HepG2 (cell line): ENCODE measurements around the gene INPP5E. TPM values are rescaled to one million over a fixed set of nuclear protein-coding genes. Genes with fewer than 3 reads are reported as not detected.

Experiments used
- ADNP ChIP-seq: sonication (generic); formaldehyde crosslinking; IDR thresholded peaks from 2 replicates; pipeline ENCODE4 v1.4.0; 2020; ENCODE audit warnings: missing genetic modification reagents
- ASH2L ChIP-seq: fragments of 300-600, 200-600 bp; sonication (generic); IDR thresholded peaks from 2 replicates; pipeline ENCODE4 v1.7.0; 2017; ENCODE audit warnings: low read depth, mild to moderate bottlenecking, moderate library complexity, mixed read lengths, low read length; ENCODE audit not compliant: insufficient read length
- FOXO1 ChIP-seq: sonication (generic); formaldehyde crosslinking; IDR thresholded peaks from 2 replicates; pipeline ENCODE4 v1.4.0; 2020; ENCODE audit warnings: missing genetic modification reagents
- HBP1 ChIP-seq: IDR thresholded peaks from 2 replicates; pipeline ENCODE4 v1.6.1; 2016; ENCODE audit warnings: low read depth, control low read depth
- KLF15 ChIP-seq: sonication (generic); formaldehyde crosslinking; IDR thresholded peaks from 2 replicates; pipeline ENCODE4 v1.8.1; 2023; ENCODE audit warnings: borderline replicate concordance, mild to moderate bottlenecking, inconsistent platforms, missing genetic modification reagents, mixed read lengths
- KLF16 ChIP-seq, 2 experiments: sonication (generic) in 1 of 2; formaldehyde crosslinking in 1 of 2; IDR thresholded peaks; 2 replicates each; pipeline versions ENCODE4 v1.6.1 to v1.8.0; 2016 to 2023; ENCODE audit warnings: missing genetic modification reagents in 2 of 2, missing compliant biosample characterization in 1 of 2
- LCORL ChIP-seq, 2 experiments: fragments of 450-650 bp in 1 of 2; sonication (generic) in 1 of 2; formaldehyde crosslinking in 1 of 2; IDR thresholded peaks; 2 replicates each; pipeline versions ENCODE4 v1.5.0 to v1.6.1; 2017 to 2020; ENCODE audit warnings: antibody characterized with exemption in 1 of 2, missing genetic modification reagents in 1 of 2
- MIER2 ChIP-seq: IDR thresholded peaks from 2 replicates; pipeline ENCODE4 v1.6.1; 2016; ENCODE audit warnings: missing biosample characterization, missing genetic modification reagents
- NCOA5 ChIP-seq: sonication (generic); formaldehyde crosslinking; IDR thresholded peaks from 2 replicates; pipeline ENCODE4 v1.4.0; 2020; ENCODE audit warnings: missing genetic modification reagents
- NFIB ChIP-seq: sonication (generic); formaldehyde crosslinking; IDR thresholded peaks from 2 replicates; pipeline ENCODE4 v1.9.0; 2021; ENCODE audit warnings: missing genetic modification reagents, mild to moderate bottlenecking, borderline replicate concordance
- RARG ChIP-seq: sonication (generic); formaldehyde crosslinking; IDR thresholded peaks from 2 replicates; pipeline ENCODE4 v1.4.0; 2020; ENCODE audit warnings: low read depth, mild to moderate bottlenecking, missing genetic modification reagents
- RBM39 ChIP-seq: fragments of 200-400 bp; formaldehyde crosslinking; IDR thresholded peaks from one replicate; pipeline ENCODE4 v1.6.1; 2018; ENCODE audit warnings: antibody characterized with exemption, mild to moderate bottlenecking, low read depth, low read length; ENCODE audit not compliant: poor library complexity, severe bottlenecking
- RCOR2 ChIP-seq: IDR thresholded peaks from 2 replicates; pipeline ENCODE4 v1.6.1; 2016; ENCODE audit warnings: missing biosample characterization, missing genetic modification reagents
- SAP130 ChIP-seq: IDR thresholded peaks from 2 replicates; pipeline ENCODE4 v1.6.1; 2016; ENCODE audit warnings: low read depth
- SP1 ChIP-seq, 2 experiments: fragments of 450-650 bp in 1 of 2; sonication (generic) in 1 of 2; formaldehyde crosslinking in 1 of 2; IDR thresholded peaks; 2 replicates each; pipeline versions ENCODE4 v1.4.0 to v1.6.1; 2016 to 2020; ENCODE audit warnings: missing genetic modification reagents in 1 of 2
- SP4 ChIP-seq: sonication (generic); formaldehyde crosslinking; IDR thresholded peaks from 2 replicates; pipeline ENCODE4 v1.8.1; 2023; ENCODE audit warnings: mild to moderate bottlenecking, missing genetic modification reagents
- TEAD3 ChIP-seq: optimal IDR thresholded peaks from 2 replicates; pipeline ENCODE3; 2016; ENCODE audit warnings: borderline replicate concordance
- XBP1 ChIP-seq: sonication (generic); formaldehyde crosslinking; IDR thresholded peaks from 2 replicates; pipeline ENCODE4 v1.5.0; 2020; ENCODE audit warnings: missing genetic modification reagents
- YEATS2 ChIP-seq: sonication (generic); formaldehyde crosslinking; IDR thresholded peaks from 2 replicates; pipeline ENCODE4 v1.4.0; 2020; ENCODE audit warnings: missing genetic modification reagents, borderline replicate concordance
- ZFP37 ChIP-seq: sonication (generic); formaldehyde crosslinking; IDR thresholded peaks from 2 replicates; pipeline ENCODE4 v1.4.0; 2020; ENCODE audit warnings: missing genetic modification reagents, borderline replicate concordance
- ZFP82 ChIP-seq: sonication (generic); formaldehyde crosslinking; IDR thresholded peaks from 2 replicates; pipeline ENCODE4 v1.5.1; 2020; ENCODE audit warnings: mild to moderate bottlenecking, missing genetic modification reagents, borderline replicate concordance
- ZNF350 ChIP-seq: sonication (generic); formaldehyde crosslinking; IDR thresholded peaks from 2 replicates; pipeline ENCODE4 v1.4.0; 2020; ENCODE audit warnings: mild to moderate bottlenecking, low read depth, missing genetic modification reagents, borderline replicate concordance
- ZNF383 ChIP-seq: sonication (generic); formaldehyde crosslinking; IDR thresholded peaks from 2 replicates; pipeline ENCODE4 v1.4.0; 2020; ENCODE audit warnings: missing genetic modification reagents, mild to moderate bottlenecking, borderline replicate concordance
- ZNF451 ChIP-seq: sonication (generic); formaldehyde crosslinking; IDR thresholded peaks from 2 replicates; pipeline ENCODE4 v1.5.0; 2020; ENCODE audit warnings: mild to moderate bottlenecking, missing genetic modification reagents
- ZNF639 ChIP-seq: conservative IDR thresholded peaks from 2 replicates; pipeline ENCODE4 v1.6.1; 2018; ENCODE audit warnings: missing genetic modification reagents
- ZNF777 ChIP-seq: sonication (generic); formaldehyde crosslinking; IDR thresholded peaks from 2 replicates; pipeline ENCODE4 v1.4.0; 2020; ENCODE audit warnings: missing genetic modification reagents
- ZNF781 ChIP-seq: sonication (generic); formaldehyde crosslinking; IDR thresholded peaks from 2 replicates; pipeline ENCODE4 v1.5.1; 2020; ENCODE audit warnings: borderline replicate concordance, mild to moderate bottlenecking, missing genetic modification reagents; ENCODE audit errors: not compliant biosample characterization
- ZNF839 ChIP-seq: sonication (generic); formaldehyde crosslinking; IDR thresholded peaks from 2 replicates; pipeline ENCODE4 v1.4.0; 2020; ENCODE audit warnings: missing genetic modification reagents, mild to moderate bottlenecking, borderline replicate concordance
- polyA plus RNA-seq, 8 experiments: library from polyadenylated mRNA; depleted of rRNA in 3 of 8; stranded (reverse) in 7 of 8; unstranded in 1 of 8; fragments of >200 nt; fragmentation: Illumina TruSeq in 4 of 8; extraction: Trizol in 4 of 8; gene quantifications; 2 replicates each; pipeline versions ENCODE4 v1.2.1 to v1.2.3, GENCODE V29; 2011 to 2016; ENCODE audit warnings: low read depth in 4 of 8, missing spikeins in 1 of 8, mixed read lengths in 1 of 8; ENCODE audit not compliant: insufficient read depth in 1 of 8
- total RNA-seq, 5 experiments: library from RNA; depleted of rRNA; stranded (reverse); fragments of >200 nt; fragmentation: Illumina TruSeq; extraction: Trizol; gene quantifications; 2 replicates each; pipeline ENCODE4 v1.2.3, GENCODE V29; 2016; ENCODE audit warnings: low read depth in 1 of 5

The INPP5E gene
- total and polyA plus RNA-seq, 2 of the 13 experiments (the other 11 are each of a cell fraction or from before 2014, with no cell fraction given) = 5.5 TPM

- TF ChIP-seq ZFP82 (CRISPR knock-in tag) (0 out of 2 replicates have a peak, but pooled peaks have one; percentile 49), ADNP (CRISPR knock-in tag) (no peak), RBM39 (no peak), TEAD3 (CRISPR knock-in tag) (peak; percentile 51), KLF15 (CRISPR knock-in tag) (no peak), RCOR2 (CRISPR knock-in tag) (no peak), FOXO1 (peak; percentile 45; the same call in 1 of the 2 replicates), ZFP37 (CRISPR knock-in tag) (no peak), SP4 (CRISPR knock-in tag) (peak; percentile 98), NFIB (CRISPR knock-in tag) (no peak), ZNF639 (CRISPR knock-in tag) (peak; percentile 70; the same call in 1 of the 2 replicates), ZNF451 (CRISPR knock-in tag) (no peak), KLF16 (CRISPR knock-in tag; IDR thresholded peaks at IDR 0.05) (no peak), SP1 (IDR thresholded peaks at IDR 0.05) (no peak), SP1 (CRISPR knock-in tag; IDR thresholded peaks at IDR 0.05) (peak; percentile 99), YEATS2 (CRISPR knock-in tag) (0 out of 2 replicates have a peak, but pooled peaks have one; percentile 21), MIER2 (no peak), ZNF839 (CRISPR knock-in tag) (no peak), LCORL (IDR thresholded peaks at IDR 0.05) (no peak), LCORL (CRISPR knock-in tag; IDR thresholded peaks at IDR 0.05) (0 out of 2 replicates have a peak, but pooled peaks have one; percentile 33), XBP1 (CRISPR knock-in tag) (no peak), SAP130 (CRISPR knock-in tag) (peak; percentile 89), HBP1 (CRISPR knock-in tag) (no peak), ZNF383 (CRISPR knock-in tag) (no peak), ZNF781 (CRISPR knock-in tag) (no peak), NCOA5 (CRISPR knock-in tag) (no peak), ASH2L (peak; percentile 52), ZNF350 (CRISPR knock-in tag) (no peak), ZNF777 (peak; percentile 22; the same call in 1 of the 2 replicates), RARG (CRISPR knock-in tag) (no peak)
Measured at GRCh38 chr9:136482793-136483588, 43.3 kb upstream of the INPP5E start, which contains the start of gene SEC16A (continued).
